ENCODE results near the gene PPP1R9A.

- TF ChIP-seq, protein P1, sequence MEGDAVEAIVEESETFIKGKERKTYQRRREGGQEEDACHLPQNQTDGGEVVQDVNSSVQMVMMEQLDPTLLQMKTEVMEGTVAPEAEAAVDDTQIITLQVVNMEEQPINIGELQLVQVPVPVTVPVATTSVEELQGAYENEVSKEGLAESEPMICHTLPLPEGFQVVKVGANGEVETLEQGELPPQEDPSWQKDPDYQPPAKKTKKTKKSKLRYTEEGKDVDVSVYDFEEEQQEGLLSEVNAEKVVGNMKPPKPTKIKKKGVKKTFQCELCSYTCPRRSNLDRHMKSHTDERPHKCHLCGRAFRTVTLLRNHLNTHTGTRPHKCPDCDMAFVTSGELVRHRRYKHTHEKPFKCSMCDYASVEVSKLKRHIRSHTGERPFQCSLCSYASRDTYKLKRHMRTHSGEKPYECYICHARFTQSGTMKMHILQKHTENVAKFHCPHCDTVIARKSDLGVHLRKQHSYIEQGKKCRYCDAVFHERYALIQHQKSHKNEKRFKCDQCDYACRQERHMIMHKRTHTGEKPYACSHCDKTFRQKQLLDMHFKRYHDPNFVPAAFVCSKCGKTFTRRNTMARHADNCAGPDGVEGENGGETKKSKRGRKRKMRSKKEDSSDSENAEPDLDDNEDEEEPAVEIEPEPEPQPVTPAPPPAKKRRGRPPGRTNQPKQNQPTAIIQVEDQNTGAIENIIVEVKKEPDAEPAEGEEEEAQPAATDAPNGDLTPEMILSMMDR (IDR thresholded peaks at IDR 0.05; ENCODE audit: insufficient read depth, low read length, poor library complexity, severe bottlenecking): no peak
- no peak for TF ChIP-seq EZH2phosphoT487 (conservative IDR thresholded peaks at IDR 0.05; ENCODE audit: low read length)
These were observed 199.0 kb downstream of the PPP1R9A start for GRCh38 chr7:95106401-95106800.

Data from SU-DHL-6 (cell line).